HPDE6-E6E7 (cell line): ENCODE data around the gene EIF5.

Source experiments
- DNase-seq: peaks from one replicate; pipeline ENCODE4 v3.0.0; 2011; ENCODE audit warnings: missing footprints; ENCODE audit errors: extremely low spot score

EIF5 gene

GRCh38 chr14:103310576-103311095 lies 23.4 kb upstream of the EIF5 start:
- no peak for DNase-seq

- DNase-seq, result no peak
These were observed 22.7 kb upstream of the EIF5 start for GRCh38 chr14:103311171-103311997.

- no peak for DNase-seq
These were observed 21.9 kb upstream of the EIF5 start for GRCh38 chr14:103312006-103312635.

GRCh38 chr14:103313704-103314103 lies 20.3 kb upstream of the EIF5 start:
- DNase-seq, result no peak

GRCh38 chr14:103314496-103315277 lies 19.4 kb upstream of the EIF5 start:
- DNase-seq, result no peak

- DNase-seq, result no peak
These were observed 18.6 kb upstream of the EIF5 start for GRCh38 chr14:103315351-103315911.

- DNase-seq, result no peak
These were observed 18.1 kb upstream of the EIF5 start for GRCh38 chr14:103315941-103316340.

GRCh38 chr14:103316721-103317121 lies 17.3 kb upstream of the EIF5 start:
- no peak for DNase-seq

GRCh38 chr14:103317251-103317650 lies 16.8 kb upstream of the EIF5 start:
- no peak for DNase-seq

GRCh38 chr14:103317976-103318580 lies 16.0 kb upstream of the EIF5 start:
- DNase-seq, result no peak

GRCh38 chr14:103318750-103319419 lies 15.2 kb upstream of the EIF5 start:
- no peak for DNase-seq

GRCh38 chr14:103319422-103319821 lies 14.6 kb upstream of the EIF5 start:
- no peak for DNase-seq

- DNase-seq, result no peak
These were observed 8.0 kb upstream of the EIF5 start for GRCh38 chr14:103326078-103326477.

GRCh38 chr14:103328941-103329340 lies 5.1 kb upstream of the EIF5 start:
- no peak for DNase-seq

GRCh38 chr14:103329401-103330347 lies 4.4 kb upstream of the EIF5 start:
- DNase-seq, result no peak

GRCh38 chr14:103330536-103330935 lies 3.5 kb upstream of the EIF5 start:
- DNase-seq, result no peak

- DNase-seq, result no peak
These were observed 1.7 kb upstream of the EIF5 start for GRCh38 chr14:103332143-103332919.

GRCh38 chr14:103334644-103335622 lies 896 bp downstream of the EIF5 start:
- DNase-seq, result peak; percentile 67
